GM23338 (cell line): Measurements from ENCODE around the gene NR2C2AP. TPM values are rescaled to one million over a fixed set of nuclear protein-coding genes. Genes with fewer than 3 reads are reported as not detected.

ENCODE experiments used
- ATAC-seq: fragments of 200-7000 bp; cut with Tn5 transposase; 3 replicates; pipeline ENCODE4 v1.9.1; 2020
- DNase-seq: peaks from one replicate; pipeline ENCODE4 v3.0.0-alpha.2; 2015; ENCODE audit warnings: low spot score
- H2AFZ ChIP-seq: fragments of 200-600 bp; sonication (generic); 2 replicates; pipeline ENCODE4 v1.8.0; 2016; ENCODE audit warnings: antibody characterized with exemption, mild to moderate bottlenecking, moderate library complexity
- H3F3A ChIP-seq: fragments of 200-600 bp; sonication (generic); replicated peaks from 2 replicates; pipeline ENCODE4 v1.8.0; 2017; ENCODE audit warnings: antibody characterized with exemption, mixed run types, low read depth
- H3K27ac ChIP-seq: fragments of 200-600 bp; sonication (generic); 2 replicates; pipeline ENCODE4 v1.6.1; 2016; ENCODE audit warnings: low read depth
- H3K27me3 ChIP-seq: fragments of 200-600 bp; sonication (generic); 2 replicates; pipeline ENCODE4 v1.8.0; 2016; ENCODE audit warnings: mild to moderate bottlenecking, mixed run types, moderate library complexity; ENCODE audit not compliant: insufficient read depth
- H3K36me3 ChIP-seq: fragments of 200-600 bp; sonication (generic); 2 replicates; pipeline ENCODE4 v1.8.0; 2016; ENCODE audit warnings: mild to moderate bottlenecking; ENCODE audit not compliant: insufficient read depth
- H3K4me1 ChIP-seq: fragments of 200-600 bp; sonication (generic); 2 replicates; pipeline ENCODE4 v1.8.0; 2016; ENCODE audit warnings: mild to moderate bottlenecking, moderate library complexity; ENCODE audit not compliant: insufficient read depth
- H3K4me2 ChIP-seq: fragments of 200-600 bp; sonication (generic); 2 replicates; pipeline ENCODE4 v1.7.1; 2017; ENCODE audit warnings: mixed run types
- H3K4me3 ChIP-seq: fragments of 200-600 bp; sonication (generic); 2 replicates; pipeline ENCODE4 v1.6.1; 2016; ENCODE audit warnings: mixed run types
- H3K79me2 ChIP-seq: fragments of 200-600 bp; sonication (generic); replicated peaks from 2 replicates; pipeline ENCODE4 v1.8.0; 2017; ENCODE audit warnings: mild to moderate bottlenecking; ENCODE audit not compliant: insufficient read depth
- H3K9me2 ChIP-seq: fragments of 200-600 bp; sonication (generic); 2 replicates; pipeline ENCODE4 v1.8.0; 2017; ENCODE audit not compliant: insufficient read depth
- H4K20me1 ChIP-seq: fragments of 200-600 bp; sonication (generic); replicated peaks from 2 replicates; pipeline ENCODE4 v1.8.0; 2017; ENCODE audit warnings: mild to moderate bottlenecking; ENCODE audit not compliant: insufficient read depth
- H3K27ac Mint-ChIP-seq: 2 replicates; pipeline ENCODE4 v1.8.0; 2020; ENCODE audit warnings: inconsistent platforms, mild to moderate bottlenecking, moderate library complexity, mixed read lengths
- H3K27me3 Mint-ChIP-seq: 3 replicates; pipeline ENCODE4 v1.8.0; 2022; ENCODE audit warnings: low read depth, mild to moderate bottlenecking, moderate library complexity, mixed read lengths, inconsistent platforms; ENCODE audit not compliant: insufficient read depth, poor library complexity
- H3K36me3 Mint-ChIP-seq: 3 replicates; pipeline ENCODE4 v1.8.0; 2021; ENCODE audit warnings: low read depth, mild to moderate bottlenecking, inconsistent platforms, moderate library complexity, mixed read lengths
- H3K4me1 Mint-ChIP-seq: 3 replicates; pipeline ENCODE4 v1.8.0; 2020; ENCODE audit warnings: mild to moderate bottlenecking, inconsistent platforms, mixed read lengths
- H3K4me3 Mint-ChIP-seq: 3 replicates; pipeline ENCODE4 v1.8.0; 2021; ENCODE audit warnings: moderate library complexity, mild to moderate bottlenecking, inconsistent platforms, mixed read lengths
- H3K9me3 Mint-ChIP-seq: 3 replicates; pipeline ENCODE4 v1.8.0; 2020; ENCODE audit warnings: moderate library complexity, mild to moderate bottlenecking, inconsistent platforms, mixed read lengths
- CREB1 ChIP-seq: fragments of 250-450 bp; sonication (Bioruptor Pico); IDR thresholded peaks from 2 replicates; pipeline ENCODE4 v1.5.0; 2020; ENCODE audit warnings: low read depth, mild to moderate bottlenecking, moderate library complexity
- CTCF ChIP-seq, 2 experiments: fragments of 200-600 bp in 1 of 2; sonication (generic) in 1 of 2; conservative IDR thresholded peaks; 2 replicates each; pipeline versions ENCODE4 v1.5.1 to v1.6.1; 2016 to 2017; ENCODE audit warnings: antibody characterized with exemption in 2 of 2, low read depth in 2 of 2, mild to moderate bottlenecking in 2 of 2, moderate library complexity in 1 of 2
- ETS1 ChIP-seq: IDR thresholded peaks from 2 replicates; pipeline ENCODE4 v1.6.1; 2016; ENCODE audit warnings: antibody characterized with exemption
- EZH2 ChIP-seq: fragments of 200-600 bp; sonication (generic); IDR thresholded peaks from one replicate; pipeline ENCODE4 v1.8.0; 2017; ENCODE audit warnings: antibody characterized with exemption, mild to moderate bottlenecking, low read depth; ENCODE audit not compliant: unreplicated experiment
- EZH2phosphoT487 ChIP-seq: fragments of 200-600 bp; sonication (generic); IDR thresholded peaks from one replicate; pipeline ENCODE4 v1.8.1; 2018; ENCODE audit warnings: antibody characterized with exemption; ENCODE audit not compliant: unreplicated experiment
- JUNB ChIP-seq: IDR thresholded peaks from one replicate; pipeline ENCODE4 v1.6.1; 2016; ENCODE audit warnings: antibody characterized with exemption; ENCODE audit not compliant: unreplicated experiment
- NANOG ChIP-seq: IDR thresholded peaks from 2 replicates; pipeline ENCODE4 v1.6.1; 2016; ENCODE audit warnings: antibody characterized with exemption, borderline replicate concordance
- POLR2AphosphoS5 ChIP-seq: IDR thresholded peaks from 2 replicates; pipeline ENCODE4 v1.6.1; 2016; ENCODE audit warnings: antibody characterized with exemption, low read depth
- REST ChIP-seq: IDR thresholded peaks from one replicate; pipeline ENCODE4 v1.6.1; 2018; ENCODE audit warnings: antibody characterized with exemption; ENCODE audit not compliant: unreplicated experiment
- STAT1 ChIP-seq: IDR thresholded peaks from one replicate; pipeline ENCODE4 v1.6.1; 2016; ENCODE audit warnings: antibody characterized with exemption; ENCODE audit not compliant: unreplicated experiment
- ZNF114 ChIP-seq: fragments of 250-450 bp; sonication (Bioruptor Pico); IDR thresholded peaks from 2 replicates; pipeline ENCODE4 v1.5.0; 2020; ENCODE audit warnings: mild to moderate bottlenecking, moderate library complexity
- ZNF331 ChIP-seq: fragments of 250-450 bp; sonication (Bioruptor Pico); IDR thresholded peaks from 2 replicates; pipeline ENCODE4 v1.5.0; 2020; ENCODE audit warnings: low read depth, mild to moderate bottlenecking, moderate library complexity
- ZNF462 ChIP-seq: fragments of 250-450 bp; sonication (Bioruptor Pico); IDR thresholded peaks from 2 replicates; pipeline ENCODE4 v1.5.0; 2020; ENCODE audit warnings: mild to moderate bottlenecking, moderate library complexity
- polyA plus RNA-seq: library from polyadenylated mRNA; unstranded; fragments of >200 nt; fragmentation: Nextera tagmentation; extraction: Ambion mirVana; gene quantifications from 2 replicates; pipeline ENCODE4 v1.2.1, GENCODE V29; 2016
- total RNA-seq: library from RNA; depleted of rRNA; stranded (reverse); fragments of >200 nt; shearing (Covaris generic); gene quantifications from 2 replicates; pipeline ENCODE4 v1.2.3, GENCODE V29; 2014

Gene NR2C2AP
- total and polyA plus RNA-seq, 2 experiments from 2014 or later, result 14.4 to 25.7 TPM

- no peaks in the 10 kb centered on the region for H3K79me2 ChIP-seq
- Mint-ChIP-seq H3K9me3 (no peaks in the 10 kb centered on the region), H3K27ac (no peak overlapping the region), H3K36me3 (peaks cover 25% of the 10 kb centered on the region), H3K4me3 (no peak overlapping the region), H3K27me3 (peaks cover 3% of the 10 kb centered on the region), H3K4me1 (peaks cover 3% of the 10 kb centered on the region; the same call in 2 of the 3 replicates)
- no peak for ATAC-seq
- H3K36me3 ChIP-seq, result no peaks in the 10 kb centered on the region
- no peaks in the 10 kb centered on the region for H3K27me3 ChIP-seq
- TF ChIP-seq JUNB (no peak), CREB1 (CRISPR knock-in tag) (no peak), NANOG (no peak), REST (no peak), EZH2phosphoT487 (no peak), EZH2 (no peak), STAT1 (no peak), ETS1 (no peak), ZNF114 (CRISPR knock-in tag) (no peak), POLR2AphosphoS5 (no peak), CTCF (conservative IDR thresholded peaks at IDR 0.05; ENCODE audit: low read depth in 2 of 2) (no peak), ZNF462 (CRISPR knock-in tag) (no peak), ZNF331 (no peak)
- H3K4me1 ChIP-seq, result no peaks in the 10 kb centered on the region; the same call in 1 of the 2 replicates
- no peak overlapping the region for H3K4me3 ChIP-seq
- no peak overlapping the region for H2AFZ ChIP-seq
- no peak for DNase-seq
- H4K20me1 ChIP-seq, result peaks cover 4% of the 10 kb centered on the region; the same call in 1 of the 2 replicates
- no peak overlapping the region for H3K27ac ChIP-seq
- H3K4me2 ChIP-seq, result no peak overlapping the region
- 0 out of 2 replicates have a peak, but pooled peaks cover 7% of the 10 kb centered on the region for H3F3A ChIP-seq
- no peaks in the 10 kb centered on the region for H3K9me2 ChIP-seq
These were observed 21.7 kb downstream of the NR2C2AP start for GRCh38 chr19:19181488-19181998.
